Measurements from ENCODE around the gene DCAF11.

- TF ChIP-seq POLR2AphosphoS5 (IDR thresholded peaks at IDR 0.05; ENCODE audit: low read depth, low read length) (no peak), TAF1 (IDR thresholded peaks at IDR 0.05; ENCODE audit: borderline replicate concordance, low read depth, low read length) (no peak)
Observed at GRCh38 chr14:24126939-24127338, 12.4 kb downstream of the DCAF11 start.
